Liver (tissue), 3 donors: Measurements from ENCODE around the gene CZIB.

Experiments
- FOXA1 ChIP-seq: IDR thresholded peaks from 2 replicates; pipeline ENCODE4 v1.6.1; 2016; ENCODE audit warnings: antibody characterized with exemption
- GABPA ChIP-seq, 2 donors: IDR thresholded peaks in 1 of 2; conservative IDR thresholded peaks in 1 of 2; 2 replicates each; pipeline ENCODE4 v1.6.1; 2016; ENCODE audit warnings: antibody characterized with exemption in 2 of 2, mild to moderate bottlenecking in 1 of 2, moderate library complexity in 1 of 2
- RAD21 ChIP-seq, 2 donors: IDR thresholded peaks; 2 replicates each; pipeline ENCODE4 v1.6.1; 2016; ENCODE audit warnings: antibody characterized with exemption in 2 of 2, mild to moderate bottlenecking in 2 of 2
- TAF1 ChIP-seq: conservative IDR thresholded peaks from 2 replicates; pipeline ENCODE4 v1.6.1; 2016; ENCODE audit warnings: antibody characterized with exemption, mild to moderate bottlenecking
- YY1 ChIP-seq: IDR thresholded peaks from 2 replicates; pipeline ENCODE4 v1.6.1; 2016; ENCODE audit warnings: antibody characterized with exemption, mild to moderate bottlenecking
- TF ChIP-seq, protein P1 (sequence below): fragments of 150-350 bp; IDR thresholded peaks from 2 replicates; pipeline ENCODE4 v1.5.1; 2017; ENCODE audit warnings: improper control_type of control experiment, low read depth, low read length; ENCODE audit not compliant: missing input control
- TF ChIP-seq, protein P2 (sequence below): IDR thresholded peaks from 2 replicates; pipeline ENCODE4 v1.6.1; 2016; ENCODE audit warnings: antibody characterized with exemption, mild to moderate bottlenecking
- TF ChIP-seq, protein P3 (sequence below): IDR thresholded peaks from 2 replicates; pipeline ENCODE4 v1.6.1; 2016; ENCODE audit warnings: antibody characterized with exemption
- donor health status: healthy.
- donor health status: healthy.

DNA sequence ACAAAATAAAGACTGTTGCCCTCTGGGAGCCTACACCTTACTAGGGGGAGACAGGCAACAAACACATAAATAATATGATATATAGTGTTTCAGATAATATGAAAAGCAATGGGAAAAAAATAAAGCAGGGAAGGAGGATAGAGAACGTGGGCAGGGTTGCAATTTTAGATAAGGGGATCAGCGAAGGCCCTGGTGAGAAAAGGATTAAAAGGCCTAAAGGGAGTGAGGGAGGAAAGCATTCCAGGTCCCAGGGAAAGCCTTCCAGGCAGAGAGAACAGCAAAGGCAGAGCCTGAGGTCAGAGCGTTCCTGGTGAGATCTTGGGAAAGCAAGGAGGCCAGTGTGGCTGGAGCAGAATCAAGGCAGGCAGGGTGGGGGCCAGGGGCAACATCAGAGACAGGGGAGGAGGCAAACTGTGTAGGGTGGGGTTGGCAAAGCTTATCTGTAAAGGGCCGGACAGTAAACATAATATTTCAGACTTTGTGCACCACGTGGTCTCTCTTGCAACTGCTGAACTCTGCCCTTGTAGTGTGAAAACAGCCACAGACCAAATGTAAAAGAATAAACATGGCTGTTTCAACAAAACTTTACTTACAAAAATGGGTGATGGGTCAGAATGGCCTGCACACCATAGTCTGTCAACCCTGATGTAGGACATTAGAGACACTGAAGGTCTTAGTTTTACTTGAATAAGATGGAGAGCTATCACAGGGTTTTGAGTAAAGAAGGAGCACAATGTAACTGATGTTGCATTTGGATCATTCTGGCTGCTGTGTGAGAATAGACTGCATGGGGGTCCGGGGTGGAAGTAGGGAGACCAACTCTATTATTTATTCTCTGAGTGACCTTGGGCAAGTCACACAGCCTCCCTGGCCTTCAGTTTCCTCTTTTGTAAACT is 37.1 kb downstream of the CZIB start:
- TF ChIP-seq, protein P1, sequence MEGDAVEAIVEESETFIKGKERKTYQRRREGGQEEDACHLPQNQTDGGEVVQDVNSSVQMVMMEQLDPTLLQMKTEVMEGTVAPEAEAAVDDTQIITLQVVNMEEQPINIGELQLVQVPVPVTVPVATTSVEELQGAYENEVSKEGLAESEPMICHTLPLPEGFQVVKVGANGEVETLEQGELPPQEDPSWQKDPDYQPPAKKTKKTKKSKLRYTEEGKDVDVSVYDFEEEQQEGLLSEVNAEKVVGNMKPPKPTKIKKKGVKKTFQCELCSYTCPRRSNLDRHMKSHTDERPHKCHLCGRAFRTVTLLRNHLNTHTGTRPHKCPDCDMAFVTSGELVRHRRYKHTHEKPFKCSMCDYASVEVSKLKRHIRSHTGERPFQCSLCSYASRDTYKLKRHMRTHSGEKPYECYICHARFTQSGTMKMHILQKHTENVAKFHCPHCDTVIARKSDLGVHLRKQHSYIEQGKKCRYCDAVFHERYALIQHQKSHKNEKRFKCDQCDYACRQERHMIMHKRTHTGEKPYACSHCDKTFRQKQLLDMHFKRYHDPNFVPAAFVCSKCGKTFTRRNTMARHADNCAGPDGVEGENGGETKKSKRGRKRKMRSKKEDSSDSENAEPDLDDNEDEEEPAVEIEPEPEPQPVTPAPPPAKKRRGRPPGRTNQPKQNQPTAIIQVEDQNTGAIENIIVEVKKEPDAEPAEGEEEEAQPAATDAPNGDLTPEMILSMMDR = no peak
- TF ChIP-seq GABPA (IDR thresholded peaks at IDR 0.05 in 1 of 2, conservative IDR thresholded peaks at IDR 0.05 in 1 of 2) = peak in 1 of 2 donors; percentile 61
- peak; percentile 84 for TF ChIP-seq FOXA1
- TF ChIP-seq RAD21 (IDR thresholded peaks at IDR 0.05) = peak; percentile 55 to 56
- TF ChIP-seq, protein P2, sequence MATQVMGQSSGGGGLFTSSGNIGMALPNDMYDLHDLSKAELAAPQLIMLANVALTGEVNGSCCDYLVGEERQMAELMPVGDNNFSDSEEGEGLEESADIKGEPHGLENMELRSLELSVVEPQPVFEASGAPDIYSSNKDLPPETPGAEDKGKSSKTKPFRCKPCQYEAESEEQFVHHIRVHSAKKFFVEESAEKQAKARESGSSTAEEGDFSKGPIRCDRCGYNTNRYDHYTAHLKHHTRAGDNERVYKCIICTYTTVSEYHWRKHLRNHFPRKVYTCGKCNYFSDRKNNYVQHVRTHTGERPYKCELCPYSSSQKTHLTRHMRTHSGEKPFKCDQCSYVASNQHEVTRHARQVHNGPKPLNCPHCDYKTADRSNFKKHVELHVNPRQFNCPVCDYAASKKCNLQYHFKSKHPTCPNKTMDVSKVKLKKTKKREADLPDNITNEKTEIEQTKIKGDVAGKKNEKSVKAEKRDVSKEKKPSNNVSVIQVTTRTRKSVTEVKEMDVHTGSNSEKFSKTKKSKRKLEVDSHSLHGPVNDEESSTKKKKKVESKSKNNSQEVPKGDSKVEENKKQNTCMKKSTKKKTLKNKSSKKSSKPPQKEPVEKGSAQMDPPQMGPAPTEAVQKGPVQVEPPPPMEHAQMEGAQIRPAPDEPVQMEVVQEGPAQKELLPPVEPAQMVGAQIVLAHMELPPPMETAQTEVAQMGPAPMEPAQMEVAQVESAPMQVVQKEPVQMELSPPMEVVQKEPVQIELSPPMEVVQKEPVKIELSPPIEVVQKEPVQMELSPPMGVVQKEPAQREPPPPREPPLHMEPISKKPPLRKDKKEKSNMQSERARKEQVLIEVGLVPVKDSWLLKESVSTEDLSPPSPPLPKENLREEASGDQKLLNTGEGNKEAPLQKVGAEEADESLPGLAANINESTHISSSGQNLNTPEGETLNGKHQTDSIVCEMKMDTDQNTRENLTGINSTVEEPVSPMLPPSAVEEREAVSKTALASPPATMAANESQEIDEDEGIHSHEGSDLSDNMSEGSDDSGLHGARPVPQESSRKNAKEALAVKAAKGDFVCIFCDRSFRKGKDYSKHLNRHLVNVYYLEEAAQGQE = peak; percentile 81
- TF ChIP-seq YY1 = peak; percentile 96
- TF ChIP-seq TAF1 = no peak
- TF ChIP-seq, protein P3, sequence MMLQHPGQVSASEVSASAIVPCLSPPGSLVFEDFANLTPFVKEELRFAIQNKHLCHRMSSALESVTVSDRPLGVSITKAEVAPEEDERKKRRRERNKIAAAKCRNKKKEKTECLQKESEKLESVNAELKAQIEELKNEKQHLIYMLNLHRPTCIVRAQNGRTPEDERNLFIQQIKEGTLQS = peak; percentile 75
